ENCODE data around the gene ARHGAP15. TPM values are rescaled to one million over a fixed set of nuclear protein-coding genes. Genes with fewer than 3 reads are reported as not detected.

The ARHGAP15 gene
- 2.5 TPM for polyA plus RNA-seq (2013, experiment 1 of 2)
- polyA plus RNA-seq (2013, experiment 2 of 2): 2.2 TPM

GRCh38 chr2:143128681-143129580 is at the start of gene ARHGAP15:
TSS of gene ARHGAP15 (plus strand) at chr2:143129419.
- H4K8ac ChIP-seq (ENCODE audit: low read depth, low read length): peak within 1 kb of the TSS; percentile 48
- no peak within 1 kb of the TSS for H3K14ac ChIP-seq (ENCODE audit: low read length)
- no peak within 1 kb of the TSS for H3K4me3 ChIP-seq (ENCODE audit: low read length in 2 of 2)
- no CpG with 5 or more reads among the region's 13 CpGs for WGBS, 2 donors (ENCODE audit: extremely low coverage in 2 of 2, insufficient read length in 2 of 2, insufficient replicate concordance in 1 of 2)
- peaks cover 2% of the 10 kb centered on the region in 2 donors for H3K4me1 ChIP-seq (ENCODE audit: control insufficient read depth in 2 of 2, insufficient read depth in 1 of 2, low read depth in 1 of 2, low read length in 2 of 2)
- H3K9ac ChIP-seq (ENCODE audit: low read depth, low read length, poor library complexity): no peak within 1 kb of the TSS
- H3K27me3 ChIP-seq (ENCODE audit: control insufficient read depth in 3 of 3, insufficient read depth in 3 of 3, low read depth in 1 of 3, low read length in 3 of 3): no peaks in the 10 kb centered on the region
- no peak within 1 kb of the TSS for H2BK5ac ChIP-seq (ENCODE audit: low read length)
- no peak within 1 kb of the TSS for H2BK120ac ChIP-seq (ENCODE audit: low read depth, low read length)
- H2BK12ac ChIP-seq (ENCODE audit: low read length): no peak within 1 kb of the TSS
- H3K27ac ChIP-seq (replicated peaks; ENCODE audit: low read length): no peak within 1 kb of the TSS
- H3K79me1 ChIP-seq (ENCODE audit: low read depth, low read length): no peaks in the 10 kb centered on the region
- H3K18ac ChIP-seq (ENCODE audit: low read length): no peak within 1 kb of the TSS
- H2AK5ac ChIP-seq (ENCODE audit: low read depth, low read length): peak within 1 kb of the TSS; percentile 37
- no peak within 1 kb of the TSS for H2BK15ac ChIP-seq (ENCODE audit: low read length)
- no peak within 1 kb of the TSS for H3K23ac ChIP-seq (ENCODE audit: low read depth, low read length, poor library complexity)
- no peak within 1 kb of the TSS for H4K91ac ChIP-seq (ENCODE audit: low read depth, low read length, poor library complexity)
- no peaks in the 10 kb centered on the region for H3K9me3 ChIP-seq (replicated peaks in 1 of 2; ENCODE audit: control insufficient read depth in 2 of 2, insufficient read depth in 1 of 2, low read depth in 1 of 2, low read length in 2 of 2)
- no peak within 1 kb of the TSS for H3K4me2 ChIP-seq (ENCODE audit: insufficient read depth, low read length, poor library complexity, severe bottlenecking)
- H2AFZ ChIP-seq (ENCODE audit: low read length): peak within 1 kb of the TSS; percentile 36
- no peaks in the 10 kb centered on the region for H3K36me3 ChIP-seq (replicated peaks in 1 of 2; ENCODE audit: control insufficient read depth in 2 of 2, insufficient read depth in 2 of 2, low read length in 2 of 2)
- H3K4ac ChIP-seq (ENCODE audit: low read length): no peak within 1 kb of the TSS
- DNase-seq (ENCODE audit: low spot score): no peak

- no peak overlapping the region for H3K4me3 ChIP-seq (ENCODE audit: low read length in 2 of 2)
- no CpG with 5 or more reads among the region's 1 CpG for whole genome bisulfite sequencing, 2 donors (ENCODE audit: extremely low coverage in 2 of 2, insufficient read length in 2 of 2, insufficient replicate concordance in 1 of 2)
- H3K4me2 ChIP-seq (ENCODE audit: insufficient read depth, low read length, poor library complexity, severe bottlenecking): no peak overlapping the region
- no peak overlapping the region for H2BK120ac ChIP-seq (ENCODE audit: low read depth, low read length)
- no peaks in the 10 kb centered on the region for H3K9me3 ChIP-seq (replicated peaks in 1 of 2; ENCODE audit: control insufficient read depth in 2 of 2, insufficient read depth in 1 of 2, low read depth in 1 of 2, low read length in 2 of 2)
- no peak overlapping the region for H2BK15ac ChIP-seq (ENCODE audit: low read length)
- no peak overlapping the region for H2BK12ac ChIP-seq (ENCODE audit: low read length)
- H2AK5ac ChIP-seq (ENCODE audit: low read depth, low read length): no peak overlapping the region
- no peak for DNase-seq (ENCODE audit: low spot score)
- H3K27ac ChIP-seq (replicated peaks; ENCODE audit: low read length): no peak overlapping the region
- no peak overlapping the region for H4K91ac ChIP-seq (ENCODE audit: low read depth, low read length, poor library complexity)
- no peak overlapping the region for H2AFZ ChIP-seq (ENCODE audit: low read length)
- H3K9ac ChIP-seq (ENCODE audit: low read depth, low read length, poor library complexity): no peak overlapping the region
- no peak overlapping the region for H3K14ac ChIP-seq (ENCODE audit: low read length)
- no peaks in the 10 kb centered on the region for H3K79me1 ChIP-seq (ENCODE audit: low read depth, low read length)
- no peak overlapping the region for H3K23ac ChIP-seq (ENCODE audit: low read depth, low read length, poor library complexity)
- H2BK5ac ChIP-seq (ENCODE audit: low read length): no peak overlapping the region
- H3K4ac ChIP-seq (ENCODE audit: low read length): no peak overlapping the region
- no peak overlapping the region for H3K18ac ChIP-seq (ENCODE audit: low read length)
- no peak overlapping the region for H4K8ac ChIP-seq (ENCODE audit: low read depth, low read length)
- H3K27me3 ChIP-seq (ENCODE audit: control insufficient read depth in 3 of 3, insufficient read depth in 3 of 3, low read depth in 1 of 3, low read length in 3 of 3): no peaks in the 10 kb centered on the region
- peaks cover 0 to 1% of the 10 kb centered on the region in 2 donors for H3K4me1 ChIP-seq (ENCODE audit: control insufficient read depth in 2 of 2, insufficient read depth in 1 of 2, low read depth in 1 of 2, low read length in 2 of 2)
- no peaks in the 10 kb centered on the region for H3K36me3 ChIP-seq (replicated peaks in 1 of 2; ENCODE audit: control insufficient read depth in 2 of 2, insufficient read depth in 2 of 2, low read length in 2 of 2)
These were observed 47.6 kb upstream of the ARHGAP15 start for GRCh38 chr2:143081616-143082015.

GRCh38 chr2:143083636-143084035 is 45.6 kb upstream of the ARHGAP15 start:
- H4K91ac ChIP-seq (ENCODE audit: low read depth, low read length, poor library complexity): no peak overlapping the region
- H3K27me3 ChIP-seq (ENCODE audit: control insufficient read depth in 3 of 3, insufficient read depth in 3 of 3, low read depth in 1 of 3, low read length in 3 of 3): no peaks in the 10 kb centered on the region
- H3K4ac ChIP-seq (ENCODE audit: low read length): no peak overlapping the region
- H3K4me2 ChIP-seq (ENCODE audit: insufficient read depth, low read length, poor library complexity, severe bottlenecking): no peak overlapping the region
- H3K9me3 ChIP-seq (replicated peaks in 1 of 2; ENCODE audit: control insufficient read depth in 2 of 2, insufficient read depth in 1 of 2, low read depth in 1 of 2, low read length in 2 of 2): no peaks in the 10 kb centered on the region
- H2AK5ac ChIP-seq (ENCODE audit: low read depth, low read length): no peak overlapping the region
- WGBS, 2 donors (ENCODE audit: extremely low coverage in 2 of 2, insufficient read length in 2 of 2, insufficient replicate concordance in 1 of 2): no CpG with 5 or more reads among the region's 2 CpGs
- H2BK12ac ChIP-seq (ENCODE audit: low read length): no peak overlapping the region
- H3K36me3 ChIP-seq (replicated peaks in 1 of 2; ENCODE audit: control insufficient read depth in 2 of 2, insufficient read depth in 2 of 2, low read length in 2 of 2): no peaks in the 10 kb centered on the region
- H2BK15ac ChIP-seq (ENCODE audit: low read length): no peak overlapping the region
- H3K4me3 ChIP-seq (ENCODE audit: low read length in 2 of 2): no peak overlapping the region
- no peak overlapping the region for H3K14ac ChIP-seq (ENCODE audit: low read length)
- H3K9ac ChIP-seq (ENCODE audit: low read depth, low read length, poor library complexity): no peak overlapping the region
- no peak overlapping the region for H2BK5ac ChIP-seq (ENCODE audit: low read length)
- no peak for DNase-seq (ENCODE audit: low spot score)
- no peak overlapping the region for H3K18ac ChIP-seq (ENCODE audit: low read length)
- H3K27ac ChIP-seq (replicated peaks; ENCODE audit: low read length): no peak overlapping the region
- peak overlapping the region; percentile 53 for H2AFZ ChIP-seq (ENCODE audit: low read length)
- no peaks in the 10 kb centered on the region for H3K79me1 ChIP-seq (ENCODE audit: low read depth, low read length)
- no peak overlapping the region for H4K8ac ChIP-seq (ENCODE audit: low read depth, low read length)
- peaks cover 0 to 1% of the 10 kb centered on the region in 2 donors for H3K4me1 ChIP-seq (ENCODE audit: control insufficient read depth in 2 of 2, insufficient read depth in 1 of 2, low read depth in 1 of 2, low read length in 2 of 2)
- no peak overlapping the region for H2BK120ac ChIP-seq (ENCODE audit: low read depth, low read length)
- no peak overlapping the region for H3K23ac ChIP-seq (ENCODE audit: low read depth, low read length, poor library complexity)

- no CpG with 5 or more reads among the region's 2 CpGs for WGBS, 2 donors (ENCODE audit: extremely low coverage in 2 of 2, insufficient read length in 2 of 2, insufficient replicate concordance in 1 of 2)
- no peak overlapping the region for H2BK5ac ChIP-seq (ENCODE audit: low read length)
- no peak overlapping the region for H4K91ac ChIP-seq (ENCODE audit: low read depth, low read length, poor library complexity)
- H2BK15ac ChIP-seq (ENCODE audit: low read length): no peak overlapping the region
- no peak overlapping the region for H3K4ac ChIP-seq (ENCODE audit: low read length)
- H3K79me1 ChIP-seq (ENCODE audit: low read depth, low read length): no peaks in the 10 kb centered on the region
- H3K27me3 ChIP-seq (ENCODE audit: control insufficient read depth in 3 of 3, insufficient read depth in 3 of 3, low read depth in 1 of 3, low read length in 3 of 3): no peaks in the 10 kb centered on the region
- H3K23ac ChIP-seq (ENCODE audit: low read depth, low read length, poor library complexity): no peak overlapping the region
- peak overlapping the region; percentile 53 for H2AFZ ChIP-seq (ENCODE audit: low read length)
- no peak overlapping the region for H2BK120ac ChIP-seq (ENCODE audit: low read depth, low read length)
- no peak overlapping the region for H3K18ac ChIP-seq (ENCODE audit: low read length)
- DNase-seq (ENCODE audit: low spot score): no peak
- no peak overlapping the region for H3K27ac ChIP-seq (replicated peaks; ENCODE audit: low read length)
- peaks cover 0 to 1% of the 10 kb centered on the region in 2 donors for H3K4me1 ChIP-seq (ENCODE audit: control insufficient read depth in 2 of 2, insufficient read depth in 1 of 2, low read depth in 1 of 2, low read length in 2 of 2)
- no peak overlapping the region for H3K9ac ChIP-seq (ENCODE audit: low read depth, low read length, poor library complexity)
- H3K4me2 ChIP-seq (ENCODE audit: insufficient read depth, low read length, poor library complexity, severe bottlenecking): no peak overlapping the region
- no peak overlapping the region for H3K14ac ChIP-seq (ENCODE audit: low read length)
- H2BK12ac ChIP-seq (ENCODE audit: low read length): no peak overlapping the region
- H3K9me3 ChIP-seq (replicated peaks in 1 of 2; ENCODE audit: control insufficient read depth in 2 of 2, insufficient read depth in 1 of 2, low read depth in 1 of 2, low read length in 2 of 2): no peaks in the 10 kb centered on the region
- H3K4me3 ChIP-seq (ENCODE audit: low read length in 2 of 2): no peak overlapping the region
- H3K36me3 ChIP-seq (replicated peaks in 1 of 2; ENCODE audit: control insufficient read depth in 2 of 2, insufficient read depth in 2 of 2, low read length in 2 of 2): no peaks in the 10 kb centered on the region
- H2AK5ac ChIP-seq (ENCODE audit: low read depth, low read length): no peak overlapping the region
- H4K8ac ChIP-seq (ENCODE audit: low read depth, low read length): no peak overlapping the region
These were observed 44.8 kb upstream of the ARHGAP15 start for GRCh38 chr2:143084462-143084861.
